OCI-LY7 (cell line): ENCODE results near the gene MATCAP1. TPM values are rescaled to one million over a fixed set of nuclear protein-coding genes. Genes with fewer than 3 reads are reported as not detected.

Experiments used
- BruUV-seq: library from RNA; stranded (reverse); fragments of 400-500 nt; replicated peaks from 2 replicates; lab custom pipeline; 2021; lab: Mats Ljungman, UMichigan
- CTCF ChIA-PET: fragments of 300-600 bp; sonication (Branson Sonifier 250); formaldehyde crosslinking; loops from one replicate; lab custom pipeline; 2022; ENCODE audit warnings: antibody characterized with exemption; ENCODE audit not compliant: unreplicated experiment; lab: Charles Lee
- POLR2A ChIA-PET: fragments of 300-600 bp; sonication (Branson Sonifier 250); formaldehyde crosslinking; loops from one replicate; lab custom pipeline; 2022; ENCODE audit warnings: antibody characterized with exemption; lab: Charles Lee
- DNase-seq: peaks from one replicate; pipeline ENCODE4 v3.0.0-alpha.2; 2015; ENCODE audit warnings: low spot score
- H2AFZ ChIP-seq: fragments of 200-600 bp; sonication (generic), shearing (Covaris generic); 2 replicates; pipeline ENCODE4 v1.6.1; 2014; ENCODE audit warnings: mild to moderate bottlenecking, antibody characterized with exemption, low read length, moderate library complexity
- H3K27ac ChIP-seq: fragments of 200-600 bp; sonication (generic); 2 replicates; pipeline ENCODE4 v1.5.1; 2014; ENCODE audit warnings: mixed run types, low read depth, mild to moderate bottlenecking, moderate library complexity, low read length, inconsistent platforms; ENCODE audit not compliant: poor library complexity, severe bottlenecking
- H3K36me3 ChIP-seq: fragments of 200-600 bp; sonication (generic); 2 replicates; pipeline ENCODE4 v1.6.1; 2014; ENCODE audit warnings: mild to moderate bottlenecking, antibody characterized with exemption, low read length, moderate library complexity, mixed read lengths; ENCODE audit not compliant: insufficient read depth
- H3K4me1 ChIP-seq: fragments of 200-600 bp; sonication (generic); 2 replicates; pipeline ENCODE4 v1.5.1; 2014; ENCODE audit warnings: mild to moderate bottlenecking, low read length; ENCODE audit not compliant: insufficient read depth, poor library complexity, severe bottlenecking
- H3K4me2 ChIP-seq: fragments of 200-600 bp; sonication (generic); 2 replicates; pipeline ENCODE4 v1.6.1; 2014; ENCODE audit warnings: mild to moderate bottlenecking, low read length
- H3K4me3 ChIP-seq: fragments of 200-600 bp; sonication (generic); 2 replicates; pipeline ENCODE4 v1.5.1; 2014; ENCODE audit warnings: mild to moderate bottlenecking, low read depth, low read length; ENCODE audit not compliant: poor library complexity, severe bottlenecking
- H3K79me2 ChIP-seq: fragments of 200-600 bp; sonication (generic); 2 replicates; pipeline ENCODE4 v1.6.1; 2016; ENCODE audit warnings: low read depth, mild to moderate bottlenecking, low read length, moderate library complexity, mixed read lengths; ENCODE audit not compliant: insufficient read depth
- H3K9me2 ChIP-seq: fragments of 200-600 bp; sonication (generic); 2 replicates; pipeline ENCODE4 v1.6.1; 2016; ENCODE audit warnings: mild to moderate bottlenecking, low read length, mixed read lengths; ENCODE audit not compliant: insufficient read depth
- H3K9me3 ChIP-seq: fragments of 200-600 bp; sonication (generic); 2 replicates; pipeline ENCODE4 v1.6.1; 2014; ENCODE audit warnings: mild to moderate bottlenecking, mixed run types, low read length, mixed read lengths
- H4K20me1 ChIP-seq: fragments of 200-600 bp; sonication (generic); 2 replicates; pipeline ENCODE4 v1.6.1; 2014; ENCODE audit warnings: mild to moderate bottlenecking, antibody characterized with exemption, low read length, moderate library complexity, mixed read lengths; ENCODE audit not compliant: insufficient read depth
- CTCF ChIP-seq: fragments of 200-600 bp; sonication (generic); conservative IDR thresholded peaks from 2 replicates; pipeline ENCODE4 v1.5.1; 2014; ENCODE audit warnings: mild to moderate bottlenecking, antibody characterized with exemption, low read length, moderate library complexity, mixed read lengths
- EZH2phosphoT487 ChIP-seq: fragments of 200-600 bp; sonication (generic); IDR thresholded peaks from 2 replicates; pipeline ENCODE4 v1.6.1; 2018; ENCODE audit warnings: low read depth, borderline replicate concordance, mild to moderate bottlenecking, mixed run types, antibody characterized with exemption, low read length, moderate library complexity, mixed read lengths
- intact Hi-C: fragments of 100-400 bp; cut with micrococcal nuclease; formaldehyde crosslinking; loops from one replicate; pipeline ENCODE4 v1.10.0; 2022; ENCODE audit not compliant: unreplicated experiment
- total RNA-seq, 2 experiments: library from RNA; depleted of rRNA in 1 of 2; stranded (reverse); fragments of >200 nt in 1 of 2; shearing (Covaris generic) in 1 of 2; gene quantifications; 2 replicates each; pipeline ENCODE4 v1.2.3, GENCODE V29; 2014 to 2022

MATCAP1 gene
- total RNA-seq, 2 experiments from 2014 or later = 22.9 to 39.6 TPM

GRCh38 chr16:67151431-67152097 is 32.2 kb downstream of the MATCAP1 start:
- Histone ChIP-seq H4K20me1 (no peaks in the 10 kb centered on the region), H3K9me2 (no peaks in the 10 kb centered on the region), H3K36me3 (peaks cover 24% of the 10 kb centered on the region; the same call in 1 of the 2 replicates), H3K4me3 (no peak overlapping the region), H3K79me2 (no peaks in the 10 kb centered on the region), H3K4me2 (no peak overlapping the region), H3K9me3 (no peaks in the 10 kb centered on the region), H3K27ac (no peak overlapping the region), H3K4me1 (no peaks in the 10 kb centered on the region), H2AFZ (no peak overlapping the region)
- ChIA-PET POLR2A (interaction anchor here (0.6 kb wide), 1 partner anchor 110 kb away, joined by 3 read pairs; no protein-coding TSS in a partner anchor), CTCF (no interaction called here)
- no TSS peak for BruUV-seq
- intact Hi-C loops = no loop called here
- no peak for DNase-seq
- TF ChIP-seq CTCF (no peak), EZH2phosphoT487 (no peak)

- Histone ChIP-seq H3K36me3 (peaks cover 30% of the 10 kb centered on the region), H4K20me1 (no peaks in the 10 kb centered on the region), H3K4me1 (no peaks in the 10 kb centered on the region), H3K9me3 (no peaks in the 10 kb centered on the region), H3K9me2 (no peaks in the 10 kb centered on the region), H3K4me2 (no peak within 1 kb of the TSS), H3K27ac (no peak within 1 kb of the TSS), H2AFZ (no peak within 1 kb of the TSS), H3K4me3 (no peak within 1 kb of the TSS), H3K79me2 (no peaks in the 10 kb centered on the region)
- CTCF ChIA-PET = no interaction called here
- intact Hi-C loops = no loop called here
- TF ChIP-seq CTCF = no peak
- TF ChIP-seq EZH2phosphoT487 = no peak
- POLR2A ChIA-PET = interaction anchor here (0.6 kb wide), 1 partner anchor 109 kb away, joined by 3 read pairs; no protein-coding TSS in a partner anchor
- BruUV-seq = no TSS peak
- DNase-seq = no peak
These were observed 32.8 kb downstream of the MATCAP1 start, which contains the start of gene B3GNT9 for GRCh38 chr16:67150833-67151396. B3GNT9 (minus strand) TSS chr16:67150998; CDS start chr16:67150485, 513 bp downstream.
